Stromal cell of bone marrow (primary cell): Measurements from ENCODE around the gene CYP26B1.
A peak's percentile ranks its signal among the peaks of the same experiment; 100 is the strongest.

ENCODE experiments used
- DNase-seq: peaks from one replicate; pipeline ENCODE4 v3.0.0-alpha.2; 2012; ENCODE audit warnings: low read depth

Gene CYP26B1

GRCh38 chr2:72154386-72154975 lies 6.8 kb upstream of the CYP26B1 start:
- DNase-seq, result no peak

GRCh38 chr2:72153924-72154323 lies 6.3 kb upstream of the CYP26B1 start:
- DNase-seq, result no peak

GRCh38 chr2:72153026-72153791 lies 5.5 kb upstream of the CYP26B1 start:
- no peak for DNase-seq

GRCh38 chr2:72150861-72151356 lies 3.2 kb upstream of the CYP26B1 start:
- no peak for DNase-seq

- peak; percentile 44 for DNase-seq
Measured at GRCh38 chr2:72150157-72150860, 2.6 kb upstream of the CYP26B1 start.

- no peak for DNase-seq
Measured at GRCh38 chr2:72149556-72150156, 2.0 kb upstream of the CYP26B1 start.

GRCh38 chr2:72148837-72149555 lies 1.3 kb upstream of the CYP26B1 start:
- DNase-seq, result no peak

- no peak for DNase-seq
Measured at GRCh38 chr2:72148003-72148836, 558 bp upstream of the CYP26B1 start.

- no peak for DNase-seq
Measured at GRCh38 chr2:72146347-72147302, 1.0 kb downstream of the CYP26B1 start.

GRCh38 chr2:72145658-72146329 lies 1.9 kb downstream of the CYP26B1 start:
- DNase-seq, result no peak

GRCh38 chr2:72145289-72145657 lies 2.4 kb downstream of the CYP26B1 start:
- DNase-seq, result no peak

GRCh38 chr2:72144632-72145288 lies 2.9 kb downstream of the CYP26B1 start:
- DNase-seq, result no peak

GRCh38 chr2:72144274-72144631 lies 3.4 kb downstream of the CYP26B1 start:
- no peak for DNase-seq

GRCh38 chr2:72143441-72144273 lies 4.0 kb downstream of the CYP26B1 start:
- no peak for DNase-seq

- DNase-seq, result no peak
Measured at GRCh38 chr2:72142570-72143440, 4.9 kb downstream of the CYP26B1 start.

GRCh38 chr2:72141881-72142451 lies 5.7 kb downstream of the CYP26B1 start:
- no peak for DNase-seq
